H1 (cell line): ENCODE results near the gene VAT1L.

Experiments
- PHF8 ChIP-seq: fragments of 200-600 bp; sonication (generic); conservative IDR thresholded peaks from 2 replicates; pipeline ENCODE4 v1.7.1; 2012; ENCODE audit warnings: low read depth, mild to moderate bottlenecking, inconsistent platforms, low read length, moderate library complexity
- RAD21 ChIP-seq, 2 experiments: IDR thresholded peaks in 1 of 2; conservative IDR thresholded peaks in 1 of 2; 2 replicates each; pipeline ENCODE4 v1.6.1; 2011; ENCODE audit warnings: low read depth in 2 of 2, low read length in 2 of 2, improper control_type of control experiment in 1 of 2, inconsistent platforms in 1 of 2, mild to moderate bottlenecking in 1 of 2, moderate library complexity in 1 of 2
- TBP ChIP-seq: IDR thresholded peaks from 2 replicates; pipeline ENCODE4 v1.6.1; 2011; ENCODE audit warnings: low read depth, low read length, improper control_type of control experiment
- ZNF274 ChIP-seq: IDR thresholded peaks from 2 replicates; pipeline ENCODE4 v1.7.0; 2012; ENCODE audit warnings: low read length, borderline replicate concordance; ENCODE audit errors: extremely low read depth
- TF ChIP-seq, protein P1 (sequence below), 3 experiments: IDR thresholded peaks; 1 replicate in 2 of 3; 2 replicates in 1 of 3; pipeline versions ENCODE4 v1.5.1 to v1.6.1; 2011; ENCODE audit warnings: low read length in 3 of 3, mild to moderate bottlenecking in 3 of 3, inconsistent platforms in 2 of 3, low read depth in 1 of 3, moderate library complexity in 1 of 3; ENCODE audit not compliant: insufficient read depth in 1 of 3; ENCODE audit errors: control extremely low read depth in 1 of 3
- TF ChIP-seq, protein P2 (sequence below): IDR thresholded peaks from 2 replicates; pipeline ENCODE4 v1.6.1; 2012; ENCODE audit warnings: inconsistent platforms

DNA sequence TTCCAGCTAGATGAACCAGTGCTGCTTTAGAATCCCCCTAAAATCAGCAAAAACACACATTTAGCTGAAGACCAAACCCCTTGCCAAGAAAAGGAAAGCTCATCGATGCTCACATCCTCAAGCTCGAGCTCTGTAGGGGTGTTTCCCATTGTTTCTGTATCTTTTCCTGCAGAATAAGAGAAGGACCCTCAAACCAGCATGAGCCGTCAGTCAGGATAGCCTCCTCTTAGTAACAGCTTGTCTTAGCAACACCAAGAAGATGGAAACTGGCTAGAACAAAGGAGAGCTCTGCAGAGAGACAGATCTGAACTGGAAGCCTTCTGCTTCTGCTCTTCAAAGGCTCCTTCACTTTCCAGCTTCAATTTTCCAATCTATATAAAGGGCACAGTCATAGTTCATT, 32.0 kb downstream of the VAT1L start:
- TF ChIP-seq PHF8, result no peak
- TF ChIP-seq, protein P1, sequence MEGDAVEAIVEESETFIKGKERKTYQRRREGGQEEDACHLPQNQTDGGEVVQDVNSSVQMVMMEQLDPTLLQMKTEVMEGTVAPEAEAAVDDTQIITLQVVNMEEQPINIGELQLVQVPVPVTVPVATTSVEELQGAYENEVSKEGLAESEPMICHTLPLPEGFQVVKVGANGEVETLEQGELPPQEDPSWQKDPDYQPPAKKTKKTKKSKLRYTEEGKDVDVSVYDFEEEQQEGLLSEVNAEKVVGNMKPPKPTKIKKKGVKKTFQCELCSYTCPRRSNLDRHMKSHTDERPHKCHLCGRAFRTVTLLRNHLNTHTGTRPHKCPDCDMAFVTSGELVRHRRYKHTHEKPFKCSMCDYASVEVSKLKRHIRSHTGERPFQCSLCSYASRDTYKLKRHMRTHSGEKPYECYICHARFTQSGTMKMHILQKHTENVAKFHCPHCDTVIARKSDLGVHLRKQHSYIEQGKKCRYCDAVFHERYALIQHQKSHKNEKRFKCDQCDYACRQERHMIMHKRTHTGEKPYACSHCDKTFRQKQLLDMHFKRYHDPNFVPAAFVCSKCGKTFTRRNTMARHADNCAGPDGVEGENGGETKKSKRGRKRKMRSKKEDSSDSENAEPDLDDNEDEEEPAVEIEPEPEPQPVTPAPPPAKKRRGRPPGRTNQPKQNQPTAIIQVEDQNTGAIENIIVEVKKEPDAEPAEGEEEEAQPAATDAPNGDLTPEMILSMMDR (IDR thresholded peaks at IDR 0.05; ENCODE audit: control extremely low read depth in 1 of 3, insufficient read depth in 1 of 3, low read depth in 1 of 3, low read length in 3 of 3), result no peak
- TF ChIP-seq, protein P2, sequence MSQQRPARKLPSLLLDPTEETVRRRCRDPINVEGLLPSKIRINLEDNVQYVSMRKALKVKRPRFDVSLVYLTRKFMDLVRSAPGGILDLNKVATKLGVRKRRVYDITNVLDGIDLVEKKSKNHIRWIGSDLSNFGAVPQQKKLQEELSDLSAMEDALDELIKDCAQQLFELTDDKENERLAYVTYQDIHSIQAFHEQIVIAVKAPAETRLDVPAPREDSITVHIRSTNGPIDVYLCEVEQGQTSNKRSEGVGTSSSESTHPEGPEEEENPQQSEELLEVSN, result no peak
- TF ChIP-seq TBP, result no peak
- TF ChIP-seq ZNF274, result no peak
- TF ChIP-seq RAD21 (IDR thresholded peaks at IDR 0.05 in 1 of 2, conservative IDR thresholded peaks at IDR 0.05 in 1 of 2; ENCODE audit: low read depth in 2 of 2, low read length in 2 of 2), result no peak
